HuH-7 (cell line): Measurements from ENCODE around the gene PCBP3.

ENCODE experiments used
- DNase-seq: peaks from one replicate; pipeline ENCODE4 v3.0.0; 2011; ENCODE audit warnings: low spot score

PCBP3 gene

GRCh38 chr21:45982758-45983648 is 339.5 kb downstream of the PCBP3 start:
- DNase-seq: no peak

GRCh38 chr21:45983649-45983965 is 340.1 kb downstream of the PCBP3 start:
- no peak for DNase-seq

- DNase-seq: no peak
Observed at GRCh38 chr21:45983981-45984551, 340.5 kb downstream of the PCBP3 start.

- DNase-seq: no peak
Observed at GRCh38 chr21:45984584-45985095, 341.1 kb downstream of the PCBP3 start.

GRCh38 chr21:45985471-45986315 is 342.2 kb downstream of the PCBP3 start:
- no peak for DNase-seq

- DNase-seq: no peak
Observed at GRCh38 chr21:45986316-45987051, 343.0 kb downstream of the PCBP3 start.

- DNase-seq: no peak
Observed at GRCh38 chr21:45987121-45987711, 343.7 kb downstream of the PCBP3 start.

GRCh38 chr21:45988366-45989347 is 345.1 kb downstream of the PCBP3 start:
- no peak for DNase-seq

GRCh38 chr21:45989355-45990048 is 346.0 kb downstream of the PCBP3 start:
- DNase-seq: no peak

GRCh38 chr21:45990049-45990711 is 346.7 kb downstream of the PCBP3 start:
- DNase-seq: no peak

- no peak for DNase-seq
Observed at GRCh38 chr21:45990741-45991605, 347.4 kb downstream of the PCBP3 start.

- DNase-seq: no peak
Observed at GRCh38 chr21:45991606-45992300, 348.2 kb downstream of the PCBP3 start.
